Measurements from ENCODE around the gene WDR91.

The WDR91 gene

DNA sequence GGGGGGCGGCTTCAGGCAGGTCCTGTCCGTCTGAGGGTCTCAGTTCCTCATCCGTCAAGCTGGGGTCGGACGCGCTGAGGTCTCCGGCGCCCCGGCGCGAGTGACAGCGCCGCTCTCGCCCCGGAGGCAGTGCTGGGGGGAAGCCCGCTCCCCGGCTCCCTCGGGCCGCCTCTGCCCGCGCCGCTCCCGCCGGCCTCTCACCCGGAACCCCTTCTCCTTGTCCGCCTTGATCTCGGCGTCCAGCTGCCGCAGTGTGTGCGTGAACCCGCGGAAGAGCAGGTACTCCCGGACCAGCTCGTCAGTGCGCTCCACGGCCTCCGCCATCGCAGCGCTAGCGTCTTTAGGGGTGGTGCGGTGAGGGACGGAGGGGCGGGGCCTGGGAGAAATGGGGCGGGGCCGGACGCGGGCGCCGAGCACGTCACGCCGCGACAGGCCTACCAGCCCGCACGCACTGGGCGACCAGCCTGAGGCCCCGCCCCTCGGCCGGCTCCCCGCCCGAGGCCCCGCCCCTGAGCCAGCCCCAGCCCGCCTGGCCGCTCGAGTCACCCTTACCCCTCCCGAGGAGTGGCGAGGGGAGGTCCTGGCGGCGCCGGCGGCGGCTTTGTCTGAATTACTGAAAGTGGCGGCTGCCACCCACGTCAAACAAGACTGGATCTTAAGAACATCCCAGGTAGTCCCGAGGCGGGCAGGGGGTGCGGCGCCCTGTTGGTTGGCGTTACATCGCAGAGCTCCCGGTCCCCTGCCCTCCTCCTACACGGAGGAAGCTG, at the start of gene WDR91:
WDR91 (minus strand) TSS at position 348 of the 767 bp plus-strand sequence; CDS start at position 324, 24 bp downstream.
- no peak for TF ChIP-seq NFIC (IDR thresholded peaks at IDR 0.05)
- TF ChIP-seq, protein P1, sequence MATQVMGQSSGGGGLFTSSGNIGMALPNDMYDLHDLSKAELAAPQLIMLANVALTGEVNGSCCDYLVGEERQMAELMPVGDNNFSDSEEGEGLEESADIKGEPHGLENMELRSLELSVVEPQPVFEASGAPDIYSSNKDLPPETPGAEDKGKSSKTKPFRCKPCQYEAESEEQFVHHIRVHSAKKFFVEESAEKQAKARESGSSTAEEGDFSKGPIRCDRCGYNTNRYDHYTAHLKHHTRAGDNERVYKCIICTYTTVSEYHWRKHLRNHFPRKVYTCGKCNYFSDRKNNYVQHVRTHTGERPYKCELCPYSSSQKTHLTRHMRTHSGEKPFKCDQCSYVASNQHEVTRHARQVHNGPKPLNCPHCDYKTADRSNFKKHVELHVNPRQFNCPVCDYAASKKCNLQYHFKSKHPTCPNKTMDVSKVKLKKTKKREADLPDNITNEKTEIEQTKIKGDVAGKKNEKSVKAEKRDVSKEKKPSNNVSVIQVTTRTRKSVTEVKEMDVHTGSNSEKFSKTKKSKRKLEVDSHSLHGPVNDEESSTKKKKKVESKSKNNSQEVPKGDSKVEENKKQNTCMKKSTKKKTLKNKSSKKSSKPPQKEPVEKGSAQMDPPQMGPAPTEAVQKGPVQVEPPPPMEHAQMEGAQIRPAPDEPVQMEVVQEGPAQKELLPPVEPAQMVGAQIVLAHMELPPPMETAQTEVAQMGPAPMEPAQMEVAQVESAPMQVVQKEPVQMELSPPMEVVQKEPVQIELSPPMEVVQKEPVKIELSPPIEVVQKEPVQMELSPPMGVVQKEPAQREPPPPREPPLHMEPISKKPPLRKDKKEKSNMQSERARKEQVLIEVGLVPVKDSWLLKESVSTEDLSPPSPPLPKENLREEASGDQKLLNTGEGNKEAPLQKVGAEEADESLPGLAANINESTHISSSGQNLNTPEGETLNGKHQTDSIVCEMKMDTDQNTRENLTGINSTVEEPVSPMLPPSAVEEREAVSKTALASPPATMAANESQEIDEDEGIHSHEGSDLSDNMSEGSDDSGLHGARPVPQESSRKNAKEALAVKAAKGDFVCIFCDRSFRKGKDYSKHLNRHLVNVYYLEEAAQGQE (IDR thresholded peaks at IDR 0.05; ENCODE audit: low read depth): no peak
- TF ChIP-seq TCF12 (IDR thresholded peaks at IDR 0.05; ENCODE audit: low read depth): peak; percentile 34; the same call in 1 of the 2 replicates
- 0 out of 2 replicates have a peak, but pooled peaks have one; percentile 48 for TF ChIP-seq ZBTB7A (IDR thresholded peaks at IDR 0.05; ENCODE audit: low read depth)
- TF ChIP-seq, protein P2, sequence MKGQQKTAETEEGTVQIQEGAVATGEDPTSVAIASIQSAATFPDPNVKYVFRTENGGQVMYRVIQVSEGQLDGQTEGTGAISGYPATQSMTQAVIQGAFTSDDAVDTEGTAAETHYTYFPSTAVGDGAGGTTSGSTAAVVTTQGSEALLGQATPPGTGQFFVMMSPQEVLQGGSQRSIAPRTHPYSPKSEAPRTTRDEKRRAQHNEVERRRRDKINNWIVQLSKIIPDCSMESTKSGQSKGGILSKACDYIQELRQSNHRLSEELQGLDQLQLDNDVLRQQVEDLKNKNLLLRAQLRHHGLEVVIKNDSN (IDR thresholded peaks at IDR 0.05): no peak
- no peak for TF ChIP-seq EP300 (IDR thresholded peaks at IDR 0.05; ENCODE audit: borderline replicate concordance)
- TF ChIP-seq RAD21 (IDR thresholded peaks at IDR 0.05; ENCODE audit: low read depth): no peak
- TF ChIP-seq YY1 (IDR thresholded peaks at IDR 0.05; ENCODE audit: low read depth): peak; percentile 93
- peak; percentile 95 for TF ChIP-seq TAF1 (IDR thresholded peaks at IDR 0.05; ENCODE audit: low read depth)
- no peak for TF ChIP-seq FOXM1 (IDR thresholded peaks at IDR 0.05; ENCODE audit: borderline replicate concordance, low read depth)
- no peak for TF ChIP-seq CEBPB (IDR thresholded peaks at IDR 0.05)
- peak; percentile 55 for TF ChIP-seq EGR1 (IDR thresholded peaks at IDR 0.05)
- TF ChIP-seq, protein P3, sequence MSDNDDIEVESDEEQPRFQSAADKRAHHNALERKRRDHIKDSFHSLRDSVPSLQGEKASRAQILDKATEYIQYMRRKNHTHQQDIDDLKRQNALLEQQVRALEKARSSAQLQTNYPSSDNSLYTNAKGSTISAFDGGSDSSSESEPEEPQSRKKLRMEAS (IDR thresholded peaks at IDR 0.05): peak; percentile 30
- TF ChIP-seq TEAD4 (IDR thresholded peaks at IDR 0.05): no peak
- TF ChIP-seq CREB1 (IDR thresholded peaks at IDR 0.05; ENCODE audit: low read depth): no peak

DNA sequence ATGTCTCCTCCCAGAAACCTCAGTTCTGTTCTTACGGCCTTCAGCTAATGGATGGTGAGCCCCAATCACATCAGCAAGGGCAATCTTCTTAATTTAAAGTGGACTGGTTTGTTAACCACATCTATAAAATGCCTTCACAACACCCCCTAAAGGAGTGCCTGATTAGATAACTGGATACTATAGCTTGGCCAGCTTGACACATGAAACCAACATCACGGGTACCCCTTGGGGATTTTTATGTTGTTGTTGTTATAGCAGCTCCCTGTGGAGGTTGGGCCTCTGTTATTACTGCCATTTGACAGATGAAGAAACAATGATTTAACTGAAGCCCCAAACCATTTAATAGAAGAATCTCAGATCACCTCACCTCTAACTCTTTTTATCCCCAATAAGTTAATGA, 49.1 kb upstream of the WDR91 start:
- TF ChIP-seq YY1 (IDR thresholded peaks at IDR 0.05; ENCODE audit: low read depth): no peak
- TF ChIP-seq EP300 (IDR thresholded peaks at IDR 0.05; ENCODE audit: borderline replicate concordance): no peak
- TF ChIP-seq TCF12 (IDR thresholded peaks at IDR 0.05; ENCODE audit: low read depth): no peak
- no peak for TF ChIP-seq FOXM1 (IDR thresholded peaks at IDR 0.05; ENCODE audit: borderline replicate concordance, low read depth)
- no peak for TF ChIP-seq TAF1 (IDR thresholded peaks at IDR 0.05; ENCODE audit: low read depth)
- TF ChIP-seq NFIC (IDR thresholded peaks at IDR 0.05): no peak

DNA sequence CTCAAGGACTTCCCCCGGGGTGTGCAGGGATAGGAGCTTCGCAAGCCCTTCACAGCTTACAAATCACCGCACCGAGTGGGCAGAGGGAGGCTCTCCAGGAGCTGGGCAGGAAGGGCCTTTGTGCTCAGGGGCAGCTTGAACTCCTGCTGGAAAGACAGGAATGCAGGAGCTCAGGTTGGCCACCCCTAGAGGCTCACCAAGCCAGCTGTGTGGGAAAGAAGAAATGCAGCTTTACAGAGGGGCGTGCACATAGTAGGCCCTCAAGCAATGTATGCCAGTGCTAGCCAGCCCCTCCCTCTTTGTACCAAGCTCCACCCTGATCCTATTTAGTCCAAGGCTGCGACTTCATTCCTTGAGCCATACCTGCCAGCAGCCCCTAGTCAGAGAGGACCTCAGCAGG, 48.4 kb upstream of the WDR91 start:
- TF ChIP-seq RAD21 (IDR thresholded peaks at IDR 0.05; ENCODE audit: low read depth) (no peak), CREB1 (IDR thresholded peaks at IDR 0.05; ENCODE audit: low read depth) (no peak), FOXM1 (IDR thresholded peaks at IDR 0.05; ENCODE audit: borderline replicate concordance, low read depth) (no peak), NFIC (IDR thresholded peaks at IDR 0.05) (no peak), YY1 (IDR thresholded peaks at IDR 0.05; ENCODE audit: low read depth) (no peak), TAF1 (IDR thresholded peaks at IDR 0.05; ENCODE audit: low read depth) (no peak), TCF12 (IDR thresholded peaks at IDR 0.05; ENCODE audit: low read depth) (no peak), EP300 (IDR thresholded peaks at IDR 0.05; ENCODE audit: borderline replicate concordance) (no peak), ZBTB7A (IDR thresholded peaks at IDR 0.05; ENCODE audit: low read depth) (no peak), EGR1 (IDR thresholded peaks at IDR 0.05) (no peak), TEAD4 (IDR thresholded peaks at IDR 0.05) (no peak), CEBPB (IDR thresholded peaks at IDR 0.05) (no peak)
- TF ChIP-seq, protein P2 (IDR thresholded peaks at IDR 0.05): no peak
- TF ChIP-seq, protein P3 (IDR thresholded peaks at IDR 0.05): no peak
- TF ChIP-seq, protein P1 (IDR thresholded peaks at IDR 0.05; ENCODE audit: low read depth): no peak

DNA sequence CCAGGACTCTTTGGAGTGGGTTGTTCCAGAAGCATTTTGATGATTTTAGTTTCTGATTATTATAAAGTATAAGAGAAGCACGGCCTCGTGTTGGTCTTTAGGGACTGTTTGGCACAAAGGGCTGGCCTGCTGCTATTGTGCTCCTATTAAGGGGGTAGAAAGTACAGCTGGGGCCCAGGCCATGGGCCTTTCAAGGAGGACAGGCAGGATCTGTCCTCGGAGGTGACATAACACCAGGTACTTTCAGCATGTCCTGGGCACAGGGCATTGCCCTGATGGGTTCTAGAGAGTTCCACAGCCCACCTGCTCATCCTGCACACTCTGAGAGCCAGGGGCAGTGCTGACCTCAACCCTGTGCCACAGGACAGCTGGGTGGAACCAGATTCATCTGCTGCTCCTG, 47.3 kb upstream of the WDR91 start:
- TF ChIP-seq, protein P1 (IDR thresholded peaks at IDR 0.05; ENCODE audit: low read depth): no peak
- no peak for TF ChIP-seq CEBPB (IDR thresholded peaks at IDR 0.05)
- TF ChIP-seq, protein P2 (IDR thresholded peaks at IDR 0.05): no peak
- no peak for TF ChIP-seq RAD21 (IDR thresholded peaks at IDR 0.05; ENCODE audit: low read depth)
- no peak for TF ChIP-seq FOXM1 (IDR thresholded peaks at IDR 0.05; ENCODE audit: borderline replicate concordance, low read depth)
- no peak for TF ChIP-seq TEAD4 (IDR thresholded peaks at IDR 0.05)
- no peak for TF ChIP-seq YY1 (IDR thresholded peaks at IDR 0.05; ENCODE audit: low read depth)
- no peak for TF ChIP-seq ZBTB7A (IDR thresholded peaks at IDR 0.05; ENCODE audit: low read depth)
